Smooth muscle cell (in vitro differentiated cells): Measurements from ENCODE around the gene MICAL3. TPM values are rescaled to one million over a fixed set of nuclear protein-coding genes. Genes with fewer than 3 reads are reported as not detected.

ENCODE experiments used
- DNase-seq: peaks from one replicate; lab custom pipeline; 2025; ENCODE audit not compliant: unreplicated experiment; lab: John Stamatoyannopoulos, UW
- H2AFZ ChIP-seq: fragments of 200-600 bp; sonication (generic); 2 replicates; pipeline ENCODE4 v1.6.0; 2016; ENCODE audit warnings: antibody characterized with exemption, low read depth, mild to moderate bottlenecking
- H3F3A ChIP-seq: fragments of 200-600 bp; sonication (generic); 2 replicates; pipeline ENCODE4 v1.6.0; 2017; ENCODE audit warnings: antibody characterized with exemption, low read depth
- H3K27ac ChIP-seq: fragments of 200-600 bp; sonication (generic); 2 replicates; pipeline ENCODE4 v1.5.1; 2016; ENCODE audit warnings: low read depth, mild to moderate bottlenecking
- H3K27me3 ChIP-seq: fragments of 200-600 bp; sonication (generic); 2 replicates; pipeline ENCODE4 v1.6.1; 2016; ENCODE audit warnings: low read depth, mild to moderate bottlenecking
- H3K36me3 ChIP-seq: fragments of 200-600 bp; sonication (generic); 2 replicates; pipeline ENCODE4 v1.5.1; 2016; ENCODE audit warnings: low read depth
- H3K4me1 ChIP-seq: fragments of 200-600 bp; sonication (generic); 2 replicates; pipeline ENCODE4 v1.5.1; 2016; ENCODE audit warnings: low read depth
- H3K4me2 ChIP-seq: fragments of 200-600 bp; sonication (generic); 2 replicates; pipeline ENCODE4 v1.6.0; 2016; ENCODE audit warnings: mild to moderate bottlenecking
- H3K4me3 ChIP-seq: fragments of 200-600 bp; sonication (generic); 2 replicates; pipeline ENCODE4 v1.5.1; 2016; ENCODE audit warnings: mild to moderate bottlenecking
- H3K79me2 ChIP-seq: fragments of 200-600 bp; sonication (generic); 2 replicates; pipeline ENCODE4 v1.6.0; 2016; ENCODE audit warnings: low read depth, mild to moderate bottlenecking
- H3K9ac ChIP-seq: fragments of 200-600 bp; sonication (generic); 2 replicates; pipeline ENCODE4 v1.6.0; 2016; ENCODE audit warnings: low read depth
- H3K9me3 ChIP-seq: fragments of 200-600 bp; sonication (generic); replicated peaks from 2 replicates; pipeline ENCODE4 v1.5.1; 2016; ENCODE audit warnings: low read depth
- H4K20me1 ChIP-seq: fragments of 200-600 bp; sonication (generic); 2 replicates; pipeline ENCODE4 v1.6.0; 2016; ENCODE audit warnings: low read depth
- CTCF ChIP-seq: fragments of 200-600 bp; sonication (generic); IDR thresholded peaks from 2 replicates; pipeline ENCODE4 v1.5.1; 2017; ENCODE audit warnings: borderline replicate concordance, mild to moderate bottlenecking, antibody characterized with exemption; ENCODE audit not compliant: insufficient read depth, poor library complexity, severe bottlenecking
- WGBS: methylation state at CpG from one replicate; pipeline ENCODE4 v1.1.7; 2016; ENCODE audit warnings: low lambda C conversion rate; 5-methylcytosine and 5-hydroxymethylcytosine counted together
- polyA plus RNA-seq: library from polyadenylated mRNA; unstranded; fragments of >200 nt; fragmentation: Nextera tagmentation; extraction: Ambion mirVana; gene quantifications from 2 replicates; pipeline ENCODE4 v1.2.1, GENCODE V29; 2016
- total RNA-seq: library from RNA; depleted of rRNA; stranded (reverse); fragments of >200 nt; gene quantifications from 2 replicates; pipeline ENCODE4 v1.2.3, GENCODE V29; 2014

Gene MICAL3
- total and polyA plus RNA-seq, 2 experiments from 2014 or later: 3.1 to 28.6 TPM

DNA sequence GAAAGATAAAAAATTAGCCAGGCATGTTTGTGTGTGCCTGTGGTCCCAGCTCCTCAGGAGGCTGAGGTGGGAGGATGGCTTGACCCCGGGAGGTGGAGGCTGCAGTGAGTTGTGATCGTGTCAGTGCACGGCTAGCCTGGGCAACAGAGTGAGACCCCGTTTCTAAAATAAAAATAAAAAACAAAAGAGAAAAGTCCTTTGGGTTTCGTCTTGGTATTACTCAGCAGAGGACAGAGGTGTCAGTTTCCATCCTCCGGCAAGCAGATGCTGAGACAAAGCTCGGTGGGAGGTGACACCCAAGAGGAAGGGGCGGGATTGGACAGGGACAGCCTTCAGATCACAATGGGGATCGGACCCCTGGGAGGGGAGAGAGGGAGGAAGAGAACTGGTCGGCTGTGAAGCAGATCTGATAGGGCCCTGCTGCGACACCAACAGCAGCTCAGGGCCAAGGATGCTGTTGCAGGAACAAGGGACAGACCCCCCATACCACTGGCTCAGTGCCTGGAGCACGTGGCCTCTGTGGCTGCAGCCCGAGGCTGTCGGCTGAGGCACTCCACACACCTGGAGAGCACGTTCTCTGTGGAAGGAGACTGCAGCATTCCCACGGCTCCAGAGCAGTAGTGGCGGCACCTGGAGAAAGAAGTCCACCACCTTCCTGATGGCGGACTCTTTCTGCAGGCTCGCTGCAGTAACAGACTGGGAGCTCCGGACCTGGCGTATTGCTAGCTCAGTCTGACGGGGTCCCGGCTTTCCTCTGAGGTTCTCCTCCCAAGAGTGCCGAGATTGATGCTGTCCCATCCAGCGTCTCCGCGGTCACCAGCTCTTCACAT, 244.9 kb downstream of the MICAL3 start:
- H4K20me1 ChIP-seq: no peaks in the 10 kb centered on the region
- no peak for DNase-seq
- no peak overlapping the region for H3K27ac ChIP-seq
- no peak overlapping the region for H3K9ac ChIP-seq
- no peaks in the 10 kb centered on the region for H3K27me3 ChIP-seq
- no peak overlapping the region for H2AFZ ChIP-seq
- no peaks in the 10 kb centered on the region for H3K36me3 ChIP-seq
- no peaks in the 10 kb centered on the region for H3K9me3 ChIP-seq
- no peak overlapping the region for H3K4me3 ChIP-seq
- no peak overlapping the region for H3K4me2 ChIP-seq
- no peaks in the 10 kb centered on the region for H3K79me2 ChIP-seq
- H3F3A ChIP-seq: no peaks in the 10 kb centered on the region
- WGBS: 90% methylated on average over 27 of the region's 27 CpGs
- H3K4me1 ChIP-seq: peaks cover 6% of the 10 kb centered on the region
- no peak for TF ChIP-seq CTCF

- WGBS: 97% methylated on average over 23 of the region's 23 CpGs
Observed at GRCh38 chr22:17778412-17778976, 245.9 kb downstream of the MICAL3 start.

GRCh38 chr22:17777717-17778044, 246.7 kb downstream of the MICAL3 start:
- no peak for DNase-seq
- peaks cover 14% of the 10 kb centered on the region for H3K4me1 ChIP-seq
- 84% methylated on average over 6 of the region's 6 CpGs for WGBS
- TF ChIP-seq CTCF: no peak
- H3K9ac ChIP-seq: no peak overlapping the region
- H3K4me2 ChIP-seq: no peak overlapping the region
- no peaks in the 10 kb centered on the region for H3K9me3 ChIP-seq
- H3F3A ChIP-seq: no peaks in the 10 kb centered on the region
- H2AFZ ChIP-seq: no peak overlapping the region
- peaks cover 3% of the 10 kb centered on the region for H4K20me1 ChIP-seq
- no peak overlapping the region for H3K27ac ChIP-seq
- no peaks in the 10 kb centered on the region for H3K36me3 ChIP-seq
- H3K79me2 ChIP-seq: no peaks in the 10 kb centered on the region
- H3K4me3 ChIP-seq: no peak overlapping the region
- no peaks in the 10 kb centered on the region for H3K27me3 ChIP-seq

More at GRCh38 chr22:17778412-17778976, 245.9 kb downstream of the MICAL3 start:
- H3K27ac ChIP-seq: no peak overlapping the region
- H3K4me1 ChIP-seq: peaks cover 7% of the 10 kb centered on the region
- H3K36me3 ChIP-seq: no peaks in the 10 kb centered on the region
- H3K79me2 ChIP-seq: no peaks in the 10 kb centered on the region
- no peak overlapping the region for H3K4me2 ChIP-seq
- H3K27me3 ChIP-seq: no peaks in the 10 kb centered on the region
- DNase-seq: no peak
- no peak overlapping the region for H2AFZ ChIP-seq
- H3K9me3 ChIP-seq: no peaks in the 10 kb centered on the region
- H3K9ac ChIP-seq: no peak overlapping the region
- no peaks in the 10 kb centered on the region for H4K20me1 ChIP-seq
- H3K4me3 ChIP-seq: no peak overlapping the region
- no peaks in the 10 kb centered on the region for H3F3A ChIP-seq
- TF ChIP-seq CTCF: no peak
